Peyer's patch (tissue), 4 donors: ENCODE measurements around the gene PPP1R7.

Experiments used
- POLR2A ChIP-seq, 2 donors: fragments of 450-650 bp; IDR thresholded peaks; one replicate each; pipeline ENCODE4 v1.5.1; 2017; ENCODE audit warnings: antibody characterized with exemption in 2 of 2, mild to moderate bottlenecking in 2 of 2, moderate library complexity in 2 of 2
- TF ChIP-seq, protein P1 (sequence below), 6 experiments: fragments of 450-650 bp in 4 of 6; fragments of 200-600 bp in 2 of 6; sonication (generic) in 1 of 6; IDR thresholded peaks; one replicate each; pipeline ENCODE4 v1.5.1; 2017 to 2019; ENCODE audit warnings: antibody characterized with exemption in 6 of 6, mild to moderate bottlenecking in 3 of 6, moderate library complexity in 1 of 6

DNA sequence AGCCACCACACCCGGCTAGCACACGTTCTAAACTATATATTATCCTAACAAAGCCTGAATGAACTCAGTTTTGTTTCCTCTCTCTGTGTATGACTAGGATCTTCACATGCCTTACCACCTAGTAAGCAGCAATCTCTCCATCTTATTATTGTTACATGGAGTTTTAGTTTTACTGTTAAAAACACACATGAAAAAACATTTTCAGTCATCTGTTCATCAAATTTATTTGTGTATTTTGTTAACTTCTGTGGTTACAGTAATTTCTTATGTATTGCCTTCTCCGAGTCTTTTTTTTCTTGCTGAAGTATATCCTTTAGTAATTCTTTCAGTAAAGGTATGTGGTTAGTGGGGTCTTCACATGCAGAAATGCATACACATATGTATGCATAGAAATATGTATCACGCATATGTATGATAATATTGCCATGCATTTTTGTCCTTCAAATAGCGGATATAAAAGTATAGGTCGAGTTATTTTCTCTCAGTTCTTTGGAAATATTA is 69.6 kb downstream of the PPP1R7 start:
- TF ChIP-seq POLR2A (IDR thresholded peaks at IDR 0.05) = no peak
- TF ChIP-seq, protein P1, sequence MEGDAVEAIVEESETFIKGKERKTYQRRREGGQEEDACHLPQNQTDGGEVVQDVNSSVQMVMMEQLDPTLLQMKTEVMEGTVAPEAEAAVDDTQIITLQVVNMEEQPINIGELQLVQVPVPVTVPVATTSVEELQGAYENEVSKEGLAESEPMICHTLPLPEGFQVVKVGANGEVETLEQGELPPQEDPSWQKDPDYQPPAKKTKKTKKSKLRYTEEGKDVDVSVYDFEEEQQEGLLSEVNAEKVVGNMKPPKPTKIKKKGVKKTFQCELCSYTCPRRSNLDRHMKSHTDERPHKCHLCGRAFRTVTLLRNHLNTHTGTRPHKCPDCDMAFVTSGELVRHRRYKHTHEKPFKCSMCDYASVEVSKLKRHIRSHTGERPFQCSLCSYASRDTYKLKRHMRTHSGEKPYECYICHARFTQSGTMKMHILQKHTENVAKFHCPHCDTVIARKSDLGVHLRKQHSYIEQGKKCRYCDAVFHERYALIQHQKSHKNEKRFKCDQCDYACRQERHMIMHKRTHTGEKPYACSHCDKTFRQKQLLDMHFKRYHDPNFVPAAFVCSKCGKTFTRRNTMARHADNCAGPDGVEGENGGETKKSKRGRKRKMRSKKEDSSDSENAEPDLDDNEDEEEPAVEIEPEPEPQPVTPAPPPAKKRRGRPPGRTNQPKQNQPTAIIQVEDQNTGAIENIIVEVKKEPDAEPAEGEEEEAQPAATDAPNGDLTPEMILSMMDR (IDR thresholded peaks at IDR 0.05) = no peak
